ENCODE data around the gene AFDN.

GRCh38 chr6:167910652-167911051 is 83.9 kb downstream of the AFDN start:
- TF ChIP-seq CTCF (IDR thresholded peaks at IDR 0.05) (no peak), POLR2AphosphoS5 (IDR thresholded peaks at IDR 0.05) (no peak)
